GM21786 (cell line): ENCODE data around the gene CORO1A.
"Not testable (repeated sequence)": the region's sequence is repeated elsewhere in the genome, so short reads cannot be mapped to it uniquely, and the experiment has no call there.

ENCODE experiments used
- ATAC-seq: cut with Tn5 transposase; IDR thresholded peaks from one replicate; pipeline ENCODE4 v1.9.1; 2021; ENCODE audit not compliant: unreplicated experiment

The CORO1A gene

GRCh38 chr16:30199608-30200343 lies 16.4 kb downstream of the CORO1A start:
- ATAC-seq, result not testable (repeated sequence)

GRCh38 chr16:30205541-30206236 lies 22.3 kb downstream of the CORO1A start:
- ATAC-seq, result not testable (repeated sequence)

- ATAC-seq, result not testable (repeated sequence)
Observed at GRCh38 chr16:30206252-30206651, 22.9 kb downstream of the CORO1A start.

GRCh38 chr16:30207063-30207704 lies 23.8 kb downstream of the CORO1A start:
- not testable (repeated sequence) for ATAC-seq

- not testable (repeated sequence) for ATAC-seq
Observed at GRCh38 chr16:30209032-30209431, 25.6 kb downstream of the CORO1A start.

- not testable (repeated sequence) for ATAC-seq
Observed at GRCh38 chr16:30211414-30211813, 28.0 kb downstream of the CORO1A start.

- ATAC-seq, result not testable (repeated sequence)
Observed at GRCh38 chr16:30217082-30217481, 33.7 kb downstream of the CORO1A start.
